Epithelial cell of proximal tubule (primary cell): ENCODE results near the gene TP73. TPM values are rescaled to one million over a fixed set of nuclear protein-coding genes. Genes with fewer than 3 reads are reported as not detected.

Experiments used
- DNase-seq: peaks from one replicate; pipeline ENCODE4 v3.0.0-alpha.2; 2011; ENCODE audit warnings: low read depth
- H3K4me3 ChIP-seq: 2 replicates; pipeline ENCODE4 v1.5.1; 2011; ENCODE audit warnings: low read depth, mild to moderate bottlenecking, low read length
- total RNA-seq: library from RNA; depleted of rRNA; stranded (reverse); fragments of >200 nt; gene quantifications from 2 replicates; pipeline ENCODE4 v1.2.3, GENCODE V29; 2015
- TF ChIP-seq, protein P1 (sequence below): conservative IDR thresholded peaks from 2 replicates; pipeline ENCODE4 v1.5.1; 2012; ENCODE audit warnings: low read depth, mild to moderate bottlenecking, low read length

Gene TP73
- total RNA-seq, 1 donor from 2014 or later: not detected

DNA sequence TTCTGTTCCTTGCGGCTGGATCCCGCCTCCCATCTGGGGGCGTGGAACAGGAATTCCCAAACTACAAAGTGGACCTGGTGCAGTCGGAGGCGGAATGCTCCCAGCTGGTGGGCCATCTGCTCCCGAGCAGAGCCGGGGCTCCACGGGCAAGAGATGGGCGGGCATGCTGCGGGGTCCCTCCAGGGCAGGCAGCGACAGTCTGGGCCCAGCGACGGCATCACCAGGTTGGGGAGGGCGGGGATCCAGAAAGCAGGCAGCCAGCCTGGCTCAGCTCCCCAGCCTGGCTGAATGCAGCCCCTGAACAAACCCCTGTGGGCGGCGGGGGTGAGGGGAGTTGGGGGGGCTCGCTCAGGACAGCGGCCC is 44.6 kb upstream of the TP73 start:
- no peak for DNase-seq
- no peak overlapping the region for H3K4me3 ChIP-seq
- TF ChIP-seq, protein P1, sequence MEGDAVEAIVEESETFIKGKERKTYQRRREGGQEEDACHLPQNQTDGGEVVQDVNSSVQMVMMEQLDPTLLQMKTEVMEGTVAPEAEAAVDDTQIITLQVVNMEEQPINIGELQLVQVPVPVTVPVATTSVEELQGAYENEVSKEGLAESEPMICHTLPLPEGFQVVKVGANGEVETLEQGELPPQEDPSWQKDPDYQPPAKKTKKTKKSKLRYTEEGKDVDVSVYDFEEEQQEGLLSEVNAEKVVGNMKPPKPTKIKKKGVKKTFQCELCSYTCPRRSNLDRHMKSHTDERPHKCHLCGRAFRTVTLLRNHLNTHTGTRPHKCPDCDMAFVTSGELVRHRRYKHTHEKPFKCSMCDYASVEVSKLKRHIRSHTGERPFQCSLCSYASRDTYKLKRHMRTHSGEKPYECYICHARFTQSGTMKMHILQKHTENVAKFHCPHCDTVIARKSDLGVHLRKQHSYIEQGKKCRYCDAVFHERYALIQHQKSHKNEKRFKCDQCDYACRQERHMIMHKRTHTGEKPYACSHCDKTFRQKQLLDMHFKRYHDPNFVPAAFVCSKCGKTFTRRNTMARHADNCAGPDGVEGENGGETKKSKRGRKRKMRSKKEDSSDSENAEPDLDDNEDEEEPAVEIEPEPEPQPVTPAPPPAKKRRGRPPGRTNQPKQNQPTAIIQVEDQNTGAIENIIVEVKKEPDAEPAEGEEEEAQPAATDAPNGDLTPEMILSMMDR: no peak

DNA sequence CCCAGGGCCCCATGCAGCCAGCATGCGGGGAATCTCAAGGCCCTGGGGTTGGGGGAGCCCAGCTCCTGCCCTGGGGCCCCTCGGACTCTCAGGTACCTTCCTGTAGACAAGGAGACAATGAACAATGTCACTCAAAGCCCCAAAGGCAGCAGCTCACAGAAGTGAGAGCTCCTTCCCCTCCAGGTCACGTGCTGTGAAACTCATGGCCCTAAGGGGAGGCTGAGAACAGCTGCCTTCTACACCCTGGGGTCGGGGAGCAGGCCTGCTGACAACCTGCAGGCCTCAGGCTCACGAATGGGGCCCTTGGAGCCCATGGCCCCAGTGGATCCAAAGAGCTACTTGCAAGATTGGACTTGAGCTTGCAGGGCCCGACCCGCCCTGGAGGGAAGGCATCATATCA is 44.2 kb upstream of the TP73 start:
- H3K4me3 ChIP-seq: no peak overlapping the region
- TF ChIP-seq, protein P1: no peak
- DNase-seq: no peak

DNA sequence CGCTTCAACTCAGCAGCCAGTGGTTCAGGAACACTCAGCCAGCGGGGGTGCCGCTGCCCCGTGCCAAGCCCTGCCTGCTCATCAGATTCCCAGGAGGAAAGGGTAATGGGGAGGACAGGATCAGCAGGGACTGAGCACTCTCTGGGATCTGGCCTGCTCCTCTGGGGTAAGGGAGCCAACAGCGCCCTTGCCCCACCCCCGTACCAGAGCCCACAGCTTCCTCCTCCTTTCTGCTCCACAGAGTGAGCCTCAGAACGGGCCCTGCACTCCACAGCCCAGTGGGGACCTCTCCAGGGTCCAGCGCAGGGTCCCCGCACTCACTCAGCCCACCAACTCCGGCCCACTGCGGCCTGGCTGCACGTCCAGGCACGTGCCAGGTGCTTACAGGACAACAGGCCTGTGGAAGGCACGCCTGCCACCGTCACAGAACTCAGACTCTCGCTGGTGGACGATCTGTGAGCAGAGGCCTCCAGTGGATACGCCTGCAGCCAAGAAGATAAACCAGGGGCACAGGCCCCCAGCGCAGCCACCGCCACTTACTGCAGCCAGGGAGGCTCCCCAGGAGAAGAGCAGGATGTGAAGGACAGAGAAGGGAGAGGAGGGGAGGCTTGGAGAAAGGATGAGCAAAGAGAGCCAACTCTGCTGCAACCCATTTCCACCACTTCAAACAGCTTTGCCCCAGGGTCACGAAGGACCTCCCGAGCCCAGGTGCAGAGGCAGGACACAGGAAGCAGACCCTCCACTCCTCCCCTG is 43.1 kb upstream of the TP73 start:
- no peak for DNase-seq
- TF ChIP-seq, protein P1: no peak
- H3K4me3 ChIP-seq: no peak overlapping the region

DNA sequence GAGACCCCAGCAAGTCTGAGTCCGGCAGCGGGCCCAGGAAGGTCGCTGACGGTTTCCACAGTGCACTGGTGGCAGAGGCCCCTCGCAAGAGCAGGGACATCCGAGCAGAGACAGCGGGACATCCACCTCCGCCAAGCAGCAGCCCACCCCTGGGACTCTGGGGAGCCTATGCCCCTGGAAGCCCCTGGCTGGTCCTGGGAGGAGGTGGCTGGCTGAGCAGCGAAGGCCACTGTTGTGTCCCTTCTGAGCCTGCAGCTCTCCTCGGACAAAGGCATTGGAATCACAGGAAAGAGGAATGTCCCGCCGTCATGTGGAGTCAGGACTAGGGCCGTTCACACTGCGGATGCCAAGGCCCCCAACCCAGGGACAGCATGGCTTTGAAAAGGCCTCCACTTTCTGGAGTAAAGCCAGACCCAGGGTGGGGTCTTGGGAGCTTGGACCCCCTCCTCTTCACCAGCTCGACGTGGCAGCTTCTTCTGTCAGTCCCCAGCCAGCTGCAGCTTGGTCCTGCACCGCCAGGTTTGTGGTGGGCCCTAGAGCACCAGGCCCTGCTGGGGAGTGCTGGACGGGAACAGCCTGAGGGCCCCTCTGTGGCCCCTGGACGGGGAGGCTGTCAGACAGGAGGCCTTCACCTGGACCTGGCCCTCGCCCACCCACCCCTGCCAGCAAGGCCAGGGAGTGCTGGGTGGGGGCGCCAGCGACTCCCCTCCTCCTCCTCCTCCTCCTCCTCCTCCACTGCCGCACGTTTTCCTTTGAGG is 42.4 kb upstream of the TP73 start:
- no peak for DNase-seq
- no peak overlapping the region for H3K4me3 ChIP-seq
- TF ChIP-seq, protein P1: no peak

DNA sequence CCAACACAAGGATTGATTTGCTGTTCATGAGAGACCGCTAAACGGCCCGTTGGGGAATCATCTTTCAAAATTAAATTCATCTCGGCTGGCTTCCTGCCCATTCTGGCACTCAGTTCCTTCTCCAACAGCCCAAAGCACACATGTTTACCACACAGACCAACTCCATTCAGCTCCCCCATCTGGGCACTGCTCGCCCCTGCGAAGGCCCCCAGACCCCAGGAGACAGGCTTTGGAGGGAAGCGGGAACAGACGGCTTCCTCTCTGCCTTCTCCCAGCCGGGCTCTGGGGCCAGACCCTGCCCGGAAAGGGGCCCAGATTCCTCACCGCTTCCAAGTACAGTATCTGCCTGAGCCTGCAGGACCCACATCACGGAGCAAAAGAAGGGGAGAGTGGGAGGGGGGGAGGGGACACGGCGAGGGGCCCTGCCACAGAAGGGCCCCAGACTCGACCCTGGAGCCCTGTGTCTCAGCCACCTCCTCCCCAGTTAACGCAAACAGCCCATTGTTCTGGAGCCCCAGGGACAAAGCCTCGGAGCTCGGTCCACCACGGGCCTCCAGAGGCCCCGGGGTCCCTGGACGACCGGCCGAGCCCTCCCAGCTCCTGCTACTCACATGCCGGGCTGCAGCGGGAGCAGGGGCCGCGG is 41.7 kb upstream of the TP73 start:
- no peak for DNase-seq
- no peak overlapping the region for H3K4me3 ChIP-seq
- TF ChIP-seq, protein P1: no peak

DNA sequence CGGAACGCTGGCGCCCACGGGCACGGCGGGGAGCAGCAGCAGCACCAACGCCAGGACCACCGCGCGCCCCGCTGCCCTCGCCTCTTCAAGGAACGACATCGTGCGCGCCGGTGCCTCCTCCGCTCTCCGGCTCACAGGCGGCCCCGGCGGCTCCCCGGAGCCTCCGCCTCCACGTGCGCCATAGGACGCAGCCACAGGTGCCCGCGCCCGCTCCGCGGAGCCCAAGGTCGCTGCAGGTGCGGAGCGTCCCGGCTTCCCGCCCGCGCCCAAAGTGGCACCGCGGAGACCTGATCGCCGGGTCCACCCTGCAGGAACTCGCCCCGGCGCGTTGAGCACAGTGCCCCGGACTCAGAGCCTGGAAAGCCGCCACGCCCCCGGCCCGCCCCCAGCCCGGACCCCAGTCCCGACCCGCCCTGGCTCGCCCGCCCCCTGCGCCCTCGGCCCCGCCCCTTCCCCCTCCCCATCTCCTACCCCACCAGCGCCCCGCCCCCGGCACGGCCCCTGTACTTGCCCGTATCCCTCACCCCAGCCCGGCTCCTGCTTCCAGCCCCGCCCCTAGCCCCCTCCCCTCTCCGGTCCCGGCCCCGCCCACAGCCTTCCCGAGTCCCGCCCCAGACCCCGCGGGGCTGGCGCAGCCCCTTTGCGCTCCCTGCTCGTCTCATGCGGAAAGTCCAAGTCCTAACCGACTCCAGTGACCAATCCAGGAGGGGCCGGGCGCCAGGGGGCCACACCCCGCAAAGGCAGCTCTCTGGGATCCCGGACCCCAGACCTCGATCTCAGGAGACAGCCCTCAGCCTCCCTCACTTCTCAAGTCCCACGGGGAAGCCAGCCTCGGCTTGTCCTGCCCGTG is 40.9 kb upstream of the TP73 start, which contains the start of gene MEGF6:
Gene MEGF6 (minus strand): TSS at position 339 of the 850 bp plus-strand sequence. CDS start 240 bp downstream, at position 99.
- H3K4me3 ChIP-seq: peak within 1 kb of the TSS; percentile 16
- no peak for DNase-seq
- TF ChIP-seq, protein P1: no peak
